K562 treated with DMSO at 1 percent for 4 hours (cell line): ENCODE results near the gene OR5H15. TPM values are rescaled to one million over a fixed set of nuclear protein-coding genes. Genes with fewer than 3 reads are reported as not detected.

Experiments
- total RNA-seq: library from RNA; unstranded; fragments of 300-600 nt; gene quantifications from 2 replicates; pipeline ENCODE4 v1.2.3, GENCODE V29; 2022; ENCODE audit not compliant: insufficient read depth

The OR5H15 gene
- not detected in 2 replicates for total RNA-seq

DNA sequence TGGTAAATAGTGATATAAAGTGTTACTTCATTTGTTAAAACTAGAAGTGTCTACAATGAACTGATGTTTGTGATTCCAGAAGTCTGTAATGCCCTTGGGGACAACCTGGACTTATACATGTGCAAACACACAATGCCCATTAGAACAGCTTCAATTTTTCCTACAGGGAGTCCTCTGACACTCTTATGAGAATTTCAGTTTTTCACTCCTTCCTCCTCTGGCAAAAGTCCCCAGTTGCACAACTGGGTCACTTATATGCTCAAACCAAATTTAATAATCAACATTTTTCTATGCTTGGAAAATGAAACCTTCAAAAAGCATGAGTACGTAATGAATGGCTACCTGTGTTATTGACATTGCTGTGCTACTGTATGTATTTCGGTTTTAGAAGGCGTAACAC, at the start of gene OR5H15:
OR5H15 (plus strand) TSS at position 301 of the 400 bp plus-strand sequence. CDS start 2,004 bp downstream, outside the sequence.

GRCh38 chr3:98130421-98130820, 36.1 kb upstream of the OR5H15 start, which contains the start of gene OR5H1:
TSS of gene OR5H1 (plus strand) at chr3:98130721. CDS start at chr3:98132698, 1,977 bp downstream.

DNA sequence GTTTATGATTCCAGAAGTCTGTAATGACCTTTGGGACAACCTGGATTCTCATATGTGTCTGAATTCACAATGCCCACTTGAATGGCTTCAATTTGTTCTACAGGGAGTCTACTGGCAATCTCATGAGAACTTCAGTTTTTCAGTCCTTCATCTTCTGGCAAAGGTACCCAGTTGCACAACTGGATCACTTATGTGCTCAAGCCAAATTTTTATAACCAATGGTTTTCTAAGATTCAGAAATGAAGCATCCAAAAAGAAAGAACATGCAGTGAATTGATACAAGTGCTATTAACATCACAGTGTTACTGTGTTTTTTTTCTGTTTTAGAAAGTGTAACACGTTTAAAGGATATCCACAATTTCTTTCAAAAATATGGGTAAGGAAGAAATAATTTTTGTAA, 19.3 kb upstream of the OR5H15 start, which contains the start of gene OR5H14:
OR5H14 (plus strand) TSS at position 301 of the 400 bp plus-strand sequence. CDS start 1,907 bp downstream, outside the sequence.

Other genes with a start within 250 kb of the OR5H15 start
- gene RIOX2, start 194.3 kb upstream of the OR5H15 start, total RNA-seq: 5.4 and 6.0 TPM in 2 replicates
- not detected in 2 replicates for gene GABRR3, start 131.4 kb upstream of the OR5H15 start, total RNA-seq
- gene OR5AC2, start 79.5 kb upstream of the OR5H15 start, total RNA-seq: not detected in 2 replicates
- not detected in 2 replicates for gene OR5H1, start 36.0 kb upstream of the OR5H15 start, total RNA-seq
- not detected in 2 replicates for gene OR5H14, start 19.2 kb upstream of the OR5H15 start, total RNA-seq
- not detected in 2 replicates for gene OR5H6, start 97.5 kb downstream of the OR5H15 start, total RNA-seq
- gene OR5H2, start 115.8 kb downstream of the OR5H15 start, total RNA-seq: not detected in 2 replicates
- gene OR5K4, start 187.2 kb downstream of the OR5H15 start, total RNA-seq: not detected in 2 replicates
- not detected in 2 replicates for gene OR5K3, start 224.0 kb downstream of the OR5H15 start, total RNA-seq